Activated CD8-positive, alpha-beta T cell treated with anti-CD3 and anti-CD28 coated beads for 36 hours (primary cell): ENCODE measurements around the gene PTGES3. TPM values are rescaled to one million over a fixed set of nuclear protein-coding genes. Genes with fewer than 3 reads are reported as not detected.
A peak's percentile ranks its signal among the peaks of the same experiment; 100 is the strongest.

Source experiments
- ATAC-seq: fragments of 200-7000 bp; cut with Tn5 transposase; one replicate; pipeline ENCODE4 v1.10.0; 2021; ENCODE audit warnings: mild to moderate bottlenecking, moderate library complexity
- CTCF ChIA-PET: fragments of 350-600 bp; sonication (Branson Sonifier 250); formaldehyde crosslinking; loops from one replicate; lab custom pipeline; 2021; ENCODE audit warnings: antibody characterized with exemption; lab: Charles Lee
- POLR2A ChIA-PET: fragments of 350-600 bp; sonication (Branson Sonifier 250); formaldehyde crosslinking; loops from one replicate; lab custom pipeline; 2021; ENCODE audit warnings: antibody characterized with exemption; lab: Charles Lee
- DNase-seq: peaks from one replicate; pipeline ENCODE4 v3.0.0-alpha.2; 2020
- H3K27ac Mint-ChIP-seq: one replicate; pipeline ENCODE4 v1.8.0; 2021; ENCODE audit warnings: mild to moderate bottlenecking, mixed read lengths
- H3K27me3 Mint-ChIP-seq: one replicate; pipeline ENCODE4 v1.8.0; 2021; ENCODE audit warnings: mixed read lengths
- H3K36me3 Mint-ChIP-seq: one replicate; pipeline ENCODE4 v1.8.0; 2021; ENCODE audit warnings: low read depth, mixed read lengths
- H3K4me1 Mint-ChIP-seq: one replicate; pipeline ENCODE4 v1.8.0; 2021; ENCODE audit warnings: low read depth, mixed read lengths
- H3K4me3 Mint-ChIP-seq: one replicate; pipeline ENCODE4 v1.8.0; 2021; ENCODE audit warnings: mild to moderate bottlenecking, moderate library complexity, mixed read lengths
- H3K9me3 Mint-ChIP-seq: one replicate; pipeline ENCODE4 v1.8.0; 2021; ENCODE audit warnings: mixed read lengths
- intact Hi-C: fragments of 100-400 bp; cut with micrococcal nuclease; formaldehyde crosslinking; loops from one replicate; pipeline ENCODE4 v1.10.0; 2022
- total RNA-seq, 2 experiments: library from RNA; stranded (reverse); gene quantifications; one replicate each; pipeline ENCODE4 v1.2.3, GENCODE V29; 2021
- TF ChIP-seq, protein P1 (sequence below): fragments of 200-600 bp; IDR thresholded peaks from one replicate; pipeline ENCODE4 v1.8.0; 2022; ENCODE audit warnings: antibody characterized with exemption, mild to moderate bottlenecking

The PTGES3 gene
- total RNA-seq, 2 experiments from 2014 or later, result 381 to 406 TPM

DNA sequence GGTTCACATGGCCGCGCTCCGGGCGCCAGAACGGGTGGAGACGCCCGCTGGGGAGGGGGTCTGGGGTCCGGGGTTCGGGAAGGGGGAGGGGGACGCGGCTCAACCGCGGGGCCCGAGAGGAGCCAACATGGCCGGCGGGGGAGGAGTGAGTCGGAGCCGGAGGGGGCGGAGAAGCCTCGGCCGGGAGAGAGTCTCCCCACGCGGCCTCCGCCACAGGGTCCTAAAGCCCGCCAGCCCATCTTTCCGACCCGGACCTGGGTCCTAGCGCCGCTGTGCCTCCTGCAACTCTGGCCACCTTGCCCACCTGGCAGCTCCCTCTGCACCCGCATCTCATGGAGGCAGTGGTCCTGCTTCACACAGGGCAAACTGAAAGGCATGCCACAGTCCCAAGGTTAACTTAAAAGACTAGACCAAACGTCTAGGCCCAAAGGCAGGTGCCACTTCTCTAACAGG is 57.9 kb downstream of the PTGES3 start, which contains the start of gene BAZ2A:
Gene BAZ2A (minus strand): TSS at position 147 of the 453 bp plus-strand sequence. CDS start 12,796 bp downstream, outside the sequence.
- DNase-seq (peak; percentile 95), ATAC-seq (peak; percentile 70)
- TF ChIP-seq, protein P1, sequence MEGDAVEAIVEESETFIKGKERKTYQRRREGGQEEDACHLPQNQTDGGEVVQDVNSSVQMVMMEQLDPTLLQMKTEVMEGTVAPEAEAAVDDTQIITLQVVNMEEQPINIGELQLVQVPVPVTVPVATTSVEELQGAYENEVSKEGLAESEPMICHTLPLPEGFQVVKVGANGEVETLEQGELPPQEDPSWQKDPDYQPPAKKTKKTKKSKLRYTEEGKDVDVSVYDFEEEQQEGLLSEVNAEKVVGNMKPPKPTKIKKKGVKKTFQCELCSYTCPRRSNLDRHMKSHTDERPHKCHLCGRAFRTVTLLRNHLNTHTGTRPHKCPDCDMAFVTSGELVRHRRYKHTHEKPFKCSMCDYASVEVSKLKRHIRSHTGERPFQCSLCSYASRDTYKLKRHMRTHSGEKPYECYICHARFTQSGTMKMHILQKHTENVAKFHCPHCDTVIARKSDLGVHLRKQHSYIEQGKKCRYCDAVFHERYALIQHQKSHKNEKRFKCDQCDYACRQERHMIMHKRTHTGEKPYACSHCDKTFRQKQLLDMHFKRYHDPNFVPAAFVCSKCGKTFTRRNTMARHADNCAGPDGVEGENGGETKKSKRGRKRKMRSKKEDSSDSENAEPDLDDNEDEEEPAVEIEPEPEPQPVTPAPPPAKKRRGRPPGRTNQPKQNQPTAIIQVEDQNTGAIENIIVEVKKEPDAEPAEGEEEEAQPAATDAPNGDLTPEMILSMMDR, result no peak
- Mint-ChIP-seq H3K4me3 (peak within 1 kb of the TSS; percentile 92), H3K27ac (peak within 1 kb of the TSS; percentile 85), H3K27me3 (no peaks in the 10 kb centered on the region), H3K9me3 (no peaks in the 10 kb centered on the region), H3K36me3 (peaks cover 19% of the 10 kb centered on the region), H3K4me1 (peaks cover 68% of the 10 kb centered on the region)
- ChIA-PET CTCF (interaction anchor here (1.0 to 2.4 kb wide), 4 partner anchors 35 to 116 kb away, joined by 3 to 9 read pairs (median 4); partner anchors contain the start of gene RBMS2), POLR2A (interaction anchor here (0.5 to 9.6 kb wide), 12 partner anchors 11 to 1126 kb away, joined by 3 to 95 read pairs (median 4); partner anchors contain the start of genes APOF, ATP5F1B, IL23A and NEMP1)
- intact Hi-C loops, result loop anchor here (10.0 kb wide), 1 partner anchor 365 kb away; a partner anchor contains a TSS

DNA sequence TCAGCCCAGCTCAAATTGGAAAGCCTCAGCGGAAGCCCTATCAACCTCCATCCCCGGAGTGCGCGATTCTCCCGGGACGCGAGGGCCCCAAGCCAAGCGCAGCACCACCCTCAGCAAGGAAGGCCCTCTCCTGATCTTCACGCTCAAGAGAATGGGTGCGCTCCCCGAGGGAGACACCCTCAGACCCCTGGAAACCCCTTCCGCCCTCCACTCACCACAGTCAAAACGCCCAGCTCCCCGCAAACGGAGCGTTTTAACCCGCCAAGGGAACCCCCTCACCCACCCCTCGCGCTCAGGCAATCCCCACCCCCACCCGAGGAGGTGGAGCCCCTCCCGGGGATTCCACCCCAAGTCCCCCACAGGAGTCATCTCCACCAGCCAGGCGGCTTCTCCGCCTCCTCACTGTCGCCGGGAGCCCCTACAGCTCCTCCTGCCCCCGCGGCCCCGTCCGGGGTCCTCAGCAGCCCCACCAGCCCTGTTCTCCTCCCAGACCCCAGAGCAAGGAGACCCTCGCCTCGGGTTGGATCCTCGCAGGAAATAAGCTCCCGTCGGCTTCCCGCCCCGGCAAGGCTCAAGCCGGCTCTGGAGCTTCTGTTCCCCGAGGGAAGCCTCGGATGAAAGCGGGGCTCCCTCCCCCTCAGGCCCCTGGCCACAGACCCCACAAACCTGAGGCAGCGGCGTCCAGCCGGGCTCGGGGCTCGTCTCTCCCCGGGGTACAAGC is 58.5 kb downstream of the PTGES3 start:
- Mint-ChIP-seq H3K9me3 (no peaks in the 10 kb centered on the region), H3K27me3 (no peaks in the 10 kb centered on the region), H3K4me1 (peaks cover 70% of the 10 kb centered on the region), H3K36me3 (peaks cover 20% of the 10 kb centered on the region), H3K27ac (peak overlapping the region; percentile 85), H3K4me3 (peak overlapping the region; percentile 92)
- ChIA-PET POLR2A (interaction anchor here (0.5 to 9.6 kb wide), 25 partner anchors 11 to 1127 kb away, joined by 3 to 95 read pairs (median 4); partner anchors contain the start of genes APOF, ATP5F1B, IL23A and NACA), CTCF (interaction anchor here (1.0 to 2.4 kb wide), 9 partner anchors 35 to 847 kb away, joined by 3 to 9 read pairs (median 4); partner anchors contain the start of gene RBMS2)
- TF ChIP-seq, protein P1, result no peak
- intact Hi-C loops, result loop anchor here (10.0 kb wide), 1 partner anchor 365 kb away; a partner anchor contains a TSS
- DNase-seq (peak; percentile 65), ATAC-seq (peak; percentile 21)

DNA sequence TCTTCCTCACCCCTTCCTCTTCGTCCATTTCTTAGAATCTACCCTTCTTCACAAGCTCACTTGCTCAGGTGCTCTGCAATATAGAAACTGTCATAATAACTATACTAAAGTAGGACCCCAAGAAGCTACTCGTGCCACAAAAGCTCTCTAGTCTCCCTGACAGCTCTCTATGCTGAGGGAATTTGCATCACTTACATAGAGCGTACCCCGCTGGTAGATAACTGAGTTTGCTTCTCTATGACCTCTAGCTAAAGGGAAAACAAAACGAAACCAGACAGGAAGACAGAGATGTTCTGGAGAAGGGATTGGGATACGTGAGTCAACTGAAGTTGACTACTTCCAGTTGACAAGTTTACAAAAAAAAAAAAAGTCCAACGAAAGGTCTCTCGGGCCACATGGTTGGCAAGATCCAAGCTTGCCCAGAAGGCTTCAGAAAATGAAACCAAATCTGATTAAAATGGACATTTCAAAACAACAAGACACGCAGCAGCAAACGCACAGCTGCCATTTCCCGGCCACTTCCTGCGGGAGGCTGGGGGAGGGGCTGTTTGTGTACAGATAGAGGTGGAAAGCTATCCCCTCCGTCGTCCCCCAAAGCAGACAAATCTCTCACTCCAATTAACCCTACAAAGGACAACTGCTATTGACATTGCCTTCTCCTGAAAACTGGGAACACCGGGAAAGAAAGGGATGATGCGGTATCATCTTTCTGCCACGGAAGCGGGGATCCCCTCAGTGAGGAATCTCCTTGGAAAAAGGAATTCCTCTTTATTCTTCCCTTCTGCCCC is 59.2 kb downstream of the PTGES3 start:
- peaks cover 72% of the 10 kb centered on the region for H3K4me1 Mint-ChIP-seq
- ChIA-PET CTCF (interaction anchor here (0.6 to 2.4 kb wide), 10 partner anchors 8 to 848 kb away, joined by 3 to 10 read pairs (median 4); partner anchors contain the start of gene RBMS2), POLR2A (interaction anchor here (0.6 to 9.6 kb wide), 25 partner anchors 8 to 512 kb away, joined by 3 to 95 read pairs (median 4); partner anchors contain the start of genes ATP5F1B, NACA, NEMP1 and PTGES3)
- no peaks in the 10 kb centered on the region for H3K27me3 Mint-ChIP-seq
- peak overlapping the region; percentile 92 for H3K4me3 Mint-ChIP-seq
- TF ChIP-seq, protein P1, result no peak
- DNase-seq, result peak; percentile 83
- ATAC-seq, result no peak
- intact Hi-C loops, result loop anchor here (1.0 kb wide), 1 partner anchor 7 kb away; no protein-coding TSS in a partner anchor
- H3K36me3 Mint-ChIP-seq, result peaks cover 28% of the 10 kb centered on the region
- no peaks in the 10 kb centered on the region for H3K9me3 Mint-ChIP-seq
- peak overlapping the region; percentile 85 for H3K27ac Mint-ChIP-seq

DNA sequence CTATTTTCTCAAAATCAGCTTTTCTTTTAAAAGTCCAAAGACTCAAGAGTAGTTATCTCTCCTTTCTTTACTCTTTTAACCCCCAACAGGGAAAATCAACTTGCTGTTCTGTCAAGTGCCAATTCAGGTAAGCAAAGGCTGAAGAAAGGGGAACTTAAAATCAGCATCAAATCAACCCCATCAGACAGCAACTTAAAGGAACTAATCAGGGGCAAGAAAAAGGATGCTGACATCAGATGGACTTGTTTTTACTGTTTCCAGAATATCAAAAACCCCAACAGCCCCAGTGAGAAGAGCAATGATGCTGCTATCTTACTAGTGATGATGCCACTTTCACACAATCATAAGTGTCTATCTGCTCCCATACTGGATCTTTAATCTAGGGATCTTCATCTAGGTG is 61.4 kb downstream of the PTGES3 start:
- intact Hi-C loops, result no loop called here
- H3K9me3 Mint-ChIP-seq, result no peaks in the 10 kb centered on the region
- no peak overlapping the region for H3K4me3 Mint-ChIP-seq
- peak overlapping the region; percentile 55 for H3K27ac Mint-ChIP-seq
- POLR2A ChIA-PET, result interaction anchor here (0.6 to 1.6 kb wide), 6 partner anchors 9 to 267 kb away, joined by 3 to 5 read pairs (median 3); partner anchors contain the start of gene STAT2
- CTCF ChIA-PET, result interaction anchor here (1.0 to 4.3 kb wide), 6 partner anchors 9 to 113 kb away, joined by 3 to 27 read pairs (median 4); no protein-coding TSS in a partner anchor
- TF ChIP-seq, protein P1, result no peak
- H3K36me3 Mint-ChIP-seq, result peaks cover 34% of the 10 kb centered on the region
- H3K27me3 Mint-ChIP-seq, result no peaks in the 10 kb centered on the region
- ATAC-seq (no peak), DNase-seq (no peak)
- peaks cover 61% of the 10 kb centered on the region for H3K4me1 Mint-ChIP-seq
